Spinal cord (tissue), 10 donors: ENCODE data around the gene SLAIN1. TPM values are rescaled to one million over a fixed set of nuclear protein-coding genes. Genes with fewer than 3 reads are reported as not detected.

Experiments
- DNase-seq, 6 donors: peaks; one replicate each; pipeline versions ENCODE4 v3.0.0 to v3.0.0-alpha.2; 2013 to 2015; ENCODE audit warnings: low spot score in 6 of 6, low read depth in 4 of 6
- H3K27ac ChIP-seq: one replicate; pipeline ENCODE4 v1.5.1; 2013; ENCODE audit warnings: low read depth, low read length, control low read depth
- H3K27me3 ChIP-seq: one replicate; pipeline ENCODE4 v1.6.1; 2013; ENCODE audit warnings: low read length; ENCODE audit not compliant: control insufficient read depth, insufficient read depth
- H3K36me3 ChIP-seq: one replicate; pipeline ENCODE4 v1.6.1; 2013; ENCODE audit warnings: low read length; ENCODE audit not compliant: control insufficient read depth, insufficient read depth
- H3K4me1 ChIP-seq: one replicate; pipeline ENCODE4 v1.6.1; 2013; ENCODE audit warnings: low read length; ENCODE audit not compliant: control insufficient read depth, insufficient read depth
- H3K4me3 ChIP-seq: one replicate; pipeline ENCODE4 v1.5.1; 2013; ENCODE audit warnings: low read depth, low read length, control low read depth
- H3K9me3 ChIP-seq: one replicate; pipeline ENCODE4 v1.6.1; 2013; ENCODE audit warnings: low read length; ENCODE audit not compliant: control insufficient read depth, insufficient read depth
- WGBS: methylation state at CpG from one replicate; pipeline ENCODE4 v1.1.5; 2013; ENCODE audit warnings: missing lambda C conversion rate; ENCODE audit not compliant: insufficient coverage; 5-methylcytosine and 5-hydroxymethylcytosine counted together
- polyA plus RNA-seq, 2 donors: library from polyadenylated mRNA; unstranded; fragments of 120-200 nt; gene quantifications; one replicate each; pipeline ENCODE4 v1.2.1, GENCODE V29; 2013; ENCODE audit not compliant: insufficient read length in 2 of 2
- total RNA-seq, 2 donors: library from RNA; depleted of rRNA in 1 of 2; stranded (reverse); fragments of 120-200 nt in 1 of 2; fragments of >200 nt in 1 of 2; gene quantifications; one replicate each; pipeline versions ENCODE4 v1.2.3 to v1.2.4, GENCODE V29; 2013 to 2014
- donor health status: healthy.

Gene SLAIN1
- total and polyA plus RNA-seq, 4 donors: 72.6 to 175 (median 98.0) TPM

DNA sequence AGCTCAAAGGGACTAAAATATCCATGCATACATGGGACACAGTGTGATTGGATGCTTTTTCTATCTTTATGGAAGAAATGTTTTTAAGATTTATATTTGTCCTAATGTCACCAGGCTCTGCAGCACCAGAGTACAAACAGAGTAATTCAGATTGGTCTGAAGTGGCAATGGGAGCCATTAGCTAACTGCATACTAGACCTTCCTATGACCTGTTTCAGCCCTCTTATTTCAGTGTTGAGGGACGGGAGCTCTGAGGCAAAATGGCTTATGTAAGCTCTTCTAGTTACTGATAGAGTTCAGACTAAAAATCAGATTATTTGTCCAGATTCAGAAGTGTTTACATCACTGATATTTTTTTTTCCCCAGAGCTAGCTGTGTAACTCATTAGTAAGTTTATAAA is 4.9 kb downstream of the SLAIN1 start:
- Histone ChIP-seq H3K4me1 (peaks cover under 1% of the 10 kb centered on the region), H3K27me3 (peaks cover 2% of the 10 kb centered on the region), H3K4me3 (no peak overlapping the region), H3K36me3 (no peaks in the 10 kb centered on the region), H3K9me3 (no peaks in the 10 kb centered on the region), H3K27ac (no peak overlapping the region)
- no peak for DNase-seq
- no CpG with 5 or more reads among the region's 1 CpG for WGBS

DNA sequence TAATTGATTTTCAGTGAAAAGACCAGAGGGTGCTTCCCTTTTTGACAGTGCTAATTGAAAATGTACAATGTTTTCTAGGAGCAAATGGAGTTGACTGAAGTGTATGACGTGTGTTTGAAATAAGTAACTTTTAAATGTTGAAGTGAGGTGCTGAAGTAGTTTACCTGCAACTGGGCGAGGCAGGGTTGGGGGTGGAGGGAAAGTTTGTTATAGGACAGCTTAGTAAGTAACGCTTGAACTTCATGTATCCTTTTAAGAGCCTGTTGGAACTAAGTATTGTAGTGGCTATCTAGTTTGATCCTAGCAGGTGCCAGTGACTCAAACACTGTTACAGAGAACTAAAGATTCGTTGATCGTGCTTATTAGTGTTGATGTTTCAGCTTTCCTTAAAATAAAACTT is 5.9 kb downstream of the SLAIN1 start:
- H3K27me3 ChIP-seq: peaks cover 2% of the 10 kb centered on the region
- no peaks in the 10 kb centered on the region for H3K4me1 ChIP-seq
- no peaks in the 10 kb centered on the region for H3K9me3 ChIP-seq
- WGBS: 63% methylated on average over 3 of the region's 5 CpGs
- DNase-seq: no peak
- H3K27ac ChIP-seq: no peak overlapping the region
- no peak overlapping the region for H3K4me3 ChIP-seq
- H3K36me3 ChIP-seq: peaks cover 6% of the 10 kb centered on the region

DNA sequence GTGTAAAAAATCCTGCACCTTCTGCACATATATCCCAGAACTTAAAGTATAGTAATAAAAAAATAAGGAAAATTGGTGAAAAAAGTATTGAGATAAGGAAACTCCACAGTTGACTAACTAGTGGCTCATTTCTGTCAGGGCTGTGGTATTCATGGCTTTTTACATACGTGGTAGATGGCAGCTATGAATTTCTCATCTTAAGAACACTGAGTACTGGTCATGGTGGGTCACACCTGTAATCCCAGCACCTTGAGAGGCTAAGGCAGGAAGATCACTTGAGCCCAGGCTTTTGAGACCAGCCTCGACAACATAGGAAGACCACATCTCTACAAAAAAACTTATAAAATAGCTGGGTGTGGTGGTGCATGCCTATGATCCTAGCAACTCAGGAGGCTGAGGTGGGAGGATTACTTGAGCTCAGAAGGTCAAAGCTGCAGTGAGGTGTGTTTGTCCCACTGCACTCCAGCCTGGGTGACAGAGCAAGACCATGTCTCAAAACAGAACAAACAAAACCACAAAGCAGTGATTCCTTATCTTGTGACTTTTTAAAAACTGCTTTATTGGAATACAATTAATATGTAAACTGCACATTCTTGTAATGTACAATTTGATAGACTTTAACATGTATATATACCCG is 16.8 kb downstream of the SLAIN1 start:
- Histone ChIP-seq H3K27me3 (no peaks in the 10 kb centered on the region), H3K4me3 (no peak overlapping the region), H3K36me3 (no peaks in the 10 kb centered on the region), H3K9me3 (no peaks in the 10 kb centered on the region), H3K4me1 (no peaks in the 10 kb centered on the region), H3K27ac (no peak overlapping the region)
- 100% methylated on average over 1 of the region's 3 CpGs for WGBS
- no peak for DNase-seq

DNA sequence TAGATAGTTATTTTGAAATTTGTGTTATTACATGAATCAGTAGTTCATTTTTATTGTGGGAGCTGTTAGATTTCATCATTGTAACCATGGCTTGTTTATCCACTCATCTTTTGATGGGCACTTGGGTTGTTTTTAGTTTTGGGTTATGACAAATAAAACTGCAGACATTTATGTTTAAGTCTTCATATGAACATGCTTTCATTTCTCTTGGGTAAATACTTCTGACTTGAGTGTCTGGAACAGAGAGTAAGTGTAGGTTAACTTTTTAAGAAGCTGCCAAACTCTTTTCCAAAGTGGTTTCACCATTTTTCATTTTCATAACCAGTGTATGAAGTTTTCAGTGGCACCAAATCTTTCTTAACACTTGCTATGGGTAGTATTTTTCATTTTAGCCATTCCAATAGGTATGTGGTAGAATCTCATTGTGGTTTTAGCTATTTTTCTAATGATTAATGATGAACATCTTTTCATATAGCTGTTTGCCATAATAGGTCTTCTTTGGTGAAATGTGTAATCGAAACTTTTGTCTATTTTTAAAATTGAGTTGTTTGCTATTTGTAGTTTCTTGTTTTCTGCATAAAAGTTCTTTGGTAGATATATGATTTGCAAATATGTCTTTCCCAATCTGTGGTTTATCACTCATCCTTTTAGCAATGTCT is 17.9 kb downstream of the SLAIN1 start:
- no peak overlapping the region for H3K4me3 ChIP-seq
- H3K36me3 ChIP-seq: no peaks in the 10 kb centered on the region
- no peaks in the 10 kb centered on the region for H3K9me3 ChIP-seq
- no peak for DNase-seq
- no peaks in the 10 kb centered on the region for H3K4me1 ChIP-seq
- H3K27ac ChIP-seq: no peak overlapping the region
- no CpG with 5 or more reads among the region's 1 CpG for WGBS
- H3K27me3 ChIP-seq: no peaks in the 10 kb centered on the region

DNA sequence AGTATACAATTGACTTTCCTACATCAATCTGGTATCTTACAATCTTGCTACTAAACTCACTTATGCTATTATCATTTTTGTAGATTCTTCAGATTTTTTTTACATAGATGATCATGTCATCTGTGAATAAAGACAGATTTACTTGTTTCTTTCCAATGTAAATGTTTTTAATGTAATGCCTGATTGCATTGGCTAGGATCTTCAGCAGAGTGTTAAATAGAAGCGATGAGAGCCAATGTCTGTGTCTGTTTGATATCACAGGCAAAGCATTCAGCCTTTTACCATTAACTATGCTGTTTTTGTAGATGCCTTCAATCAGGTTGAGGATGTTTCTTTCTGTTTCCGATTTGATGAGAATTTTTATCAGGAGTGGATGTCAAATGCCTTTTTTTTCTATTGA is 19.2 kb downstream of the SLAIN1 start:
- Histone ChIP-seq H3K4me1 (no peaks in the 10 kb centered on the region), H3K36me3 (no peaks in the 10 kb centered on the region), H3K4me3 (no peak overlapping the region), H3K27me3 (no peaks in the 10 kb centered on the region), H3K9me3 (no peaks in the 10 kb centered on the region), H3K27ac (no peak overlapping the region)
- DNase-seq: peak in 1 of 6 donors; percentile 51
- no CpG with 5 or more reads among the region's 2 CpGs for WGBS

DNA sequence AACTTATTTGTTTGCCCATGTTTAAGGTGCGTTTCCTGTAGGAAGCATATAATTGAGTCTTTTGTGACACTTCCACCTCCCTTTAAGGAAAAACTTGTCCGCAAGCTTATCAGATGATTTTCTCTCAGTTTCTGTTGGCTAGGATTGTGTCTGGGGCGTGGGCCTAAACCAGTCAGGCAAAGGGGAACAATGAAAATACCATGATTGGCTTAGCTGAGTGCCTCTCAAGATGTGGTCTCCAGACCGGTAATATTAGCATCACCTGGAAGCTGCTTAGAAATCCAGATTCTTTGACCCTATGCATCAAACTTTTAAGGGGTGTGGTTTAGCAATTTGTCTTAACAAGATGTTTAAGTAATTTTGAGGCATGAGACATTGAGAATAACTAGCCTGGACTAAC is 20.0 kb downstream of the SLAIN1 start:
- no peak overlapping the region for H3K27ac ChIP-seq
- H3K27me3 ChIP-seq: no peaks in the 10 kb centered on the region
- WGBS: 100% methylated on average over 2 of the region's 4 CpGs
- H3K9me3 ChIP-seq: no peaks in the 10 kb centered on the region
- peaks cover under 1% of the 10 kb centered on the region for H3K36me3 ChIP-seq
- no peaks in the 10 kb centered on the region for H3K4me1 ChIP-seq
- H3K4me3 ChIP-seq: no peak overlapping the region
- DNase-seq: no peak

DNA sequence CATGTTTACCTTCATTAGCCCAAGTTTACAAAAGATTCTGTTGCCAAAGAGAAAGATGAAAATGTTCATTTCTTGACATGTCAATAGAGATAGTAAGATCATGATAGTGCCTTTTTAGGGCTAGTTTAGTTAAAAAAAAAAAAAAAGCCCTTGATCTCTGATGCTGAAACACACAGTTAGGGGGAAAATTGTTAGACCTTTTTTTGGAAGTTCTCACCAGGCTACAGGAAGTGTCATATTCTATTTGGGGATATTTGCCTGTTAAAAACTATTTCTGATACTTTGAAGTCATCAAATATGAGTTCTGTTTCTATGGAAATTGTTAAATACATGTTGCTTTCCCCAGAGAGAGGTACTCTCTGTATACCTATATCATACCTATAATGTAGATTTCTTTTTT is 21.6 kb downstream of the SLAIN1 start:
- DNase-seq: no peak
- H3K4me1 ChIP-seq: no peaks in the 10 kb centered on the region
- H3K27me3 ChIP-seq: no peaks in the 10 kb centered on the region
- peaks cover 6% of the 10 kb centered on the region for H3K36me3 ChIP-seq
- H3K9me3 ChIP-seq: no peaks in the 10 kb centered on the region
- no peak overlapping the region for H3K4me3 ChIP-seq
- no peak overlapping the region for H3K27ac ChIP-seq

DNA sequence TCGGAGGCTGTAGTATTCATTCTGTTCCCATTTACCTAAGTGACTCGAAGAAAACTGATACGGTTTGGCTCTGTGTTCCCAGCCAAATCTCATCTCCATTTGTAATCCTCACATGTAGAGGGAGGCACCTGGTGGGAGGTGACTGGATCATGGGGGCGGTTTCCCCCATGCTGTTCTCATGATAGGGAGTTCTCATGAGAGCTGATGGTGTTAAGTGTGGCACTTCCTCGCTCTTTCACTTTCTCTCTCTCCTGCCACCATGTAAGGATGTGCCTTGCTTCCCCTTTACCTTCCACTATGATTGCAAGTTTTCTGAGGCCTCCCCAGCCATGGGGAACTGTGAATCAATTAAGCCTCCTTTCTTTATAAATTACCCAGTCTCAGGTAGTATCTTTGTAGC is 23.5 kb downstream of the SLAIN1 start:
- no peak overlapping the region for H3K4me3 ChIP-seq
- no CpG with 5 or more reads among the region's 5 CpGs for WGBS
- H3K27me3 ChIP-seq: no peaks in the 10 kb centered on the region

DNA sequence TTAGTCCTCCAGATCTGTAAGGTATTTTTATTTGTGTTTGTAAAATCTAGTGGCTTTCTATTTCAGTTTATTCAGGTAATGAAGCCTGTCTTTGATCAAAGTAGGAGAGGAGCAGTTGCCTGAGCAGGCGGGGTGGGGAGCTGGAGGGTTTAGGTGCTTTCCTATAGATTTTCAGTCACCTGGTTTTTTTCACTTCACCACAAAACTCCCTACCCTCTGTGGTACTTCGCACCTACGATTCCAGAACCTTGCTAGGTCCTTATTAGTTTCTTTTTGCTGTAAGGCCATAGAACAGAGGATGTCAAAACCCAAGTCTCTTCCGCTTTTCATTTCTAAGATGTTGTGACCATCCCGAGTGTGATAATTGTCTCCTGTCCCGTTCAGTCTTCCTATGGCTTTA is 26.6 kb downstream of the SLAIN1 start:
- no peak overlapping the region for H3K27ac ChIP-seq
- no CpG with 5 or more reads among the region's 6 CpGs for WGBS
- H3K36me3 ChIP-seq: peaks cover 9% of the 10 kb centered on the region
- peaks cover 4% of the 10 kb centered on the region for H3K4me1 ChIP-seq
- no peak for DNase-seq
- H3K27me3 ChIP-seq: no peaks in the 10 kb centered on the region
- no peak overlapping the region for H3K4me3 ChIP-seq
- H3K9me3 ChIP-seq: no peaks in the 10 kb centered on the region

More for the DNA sequence above, 23.5 kb downstream of the SLAIN1 start:
- no peaks in the 10 kb centered on the region for H3K4me1 ChIP-seq
- H3K27ac ChIP-seq: no peak overlapping the region
- no peaks in the 10 kb centered on the region for H3K9me3 ChIP-seq
- peaks cover 6% of the 10 kb centered on the region for H3K36me3 ChIP-seq
- DNase-seq: no peak

DNA sequence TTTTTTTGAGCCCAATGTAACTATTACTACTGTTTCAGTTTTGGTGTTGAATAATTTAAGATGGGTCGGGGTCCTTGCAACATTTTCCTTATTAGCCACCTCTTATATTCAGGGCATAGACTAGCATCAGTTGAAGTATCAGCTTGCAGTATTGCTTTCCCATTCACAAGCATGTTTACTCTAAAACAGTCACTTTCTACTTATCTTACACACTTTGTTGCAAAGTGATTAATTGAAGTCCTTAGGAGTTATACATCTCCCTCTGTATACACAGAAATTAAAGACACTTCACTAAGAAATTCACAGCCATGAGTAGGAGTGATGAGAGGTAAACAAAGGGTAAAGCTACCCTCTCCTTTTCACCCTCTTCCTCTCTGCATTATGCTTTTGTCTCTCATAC is 27.6 kb downstream of the SLAIN1 start:
- DNase-seq: no peak
- Histone ChIP-seq H3K4me1 (peaks cover 4% of the 10 kb centered on the region), H3K9me3 (no peaks in the 10 kb centered on the region), H3K27ac (no peak overlapping the region), H3K36me3 (peaks cover 9% of the 10 kb centered on the region), H3K27me3 (no peaks in the 10 kb centered on the region), H3K4me3 (no peak overlapping the region)
- WGBS: no CpG with 5 or more reads among the region's 1 CpG
